ENCODE measurements around the gene SH3GLB2.

Gene SH3GLB2

DNA sequence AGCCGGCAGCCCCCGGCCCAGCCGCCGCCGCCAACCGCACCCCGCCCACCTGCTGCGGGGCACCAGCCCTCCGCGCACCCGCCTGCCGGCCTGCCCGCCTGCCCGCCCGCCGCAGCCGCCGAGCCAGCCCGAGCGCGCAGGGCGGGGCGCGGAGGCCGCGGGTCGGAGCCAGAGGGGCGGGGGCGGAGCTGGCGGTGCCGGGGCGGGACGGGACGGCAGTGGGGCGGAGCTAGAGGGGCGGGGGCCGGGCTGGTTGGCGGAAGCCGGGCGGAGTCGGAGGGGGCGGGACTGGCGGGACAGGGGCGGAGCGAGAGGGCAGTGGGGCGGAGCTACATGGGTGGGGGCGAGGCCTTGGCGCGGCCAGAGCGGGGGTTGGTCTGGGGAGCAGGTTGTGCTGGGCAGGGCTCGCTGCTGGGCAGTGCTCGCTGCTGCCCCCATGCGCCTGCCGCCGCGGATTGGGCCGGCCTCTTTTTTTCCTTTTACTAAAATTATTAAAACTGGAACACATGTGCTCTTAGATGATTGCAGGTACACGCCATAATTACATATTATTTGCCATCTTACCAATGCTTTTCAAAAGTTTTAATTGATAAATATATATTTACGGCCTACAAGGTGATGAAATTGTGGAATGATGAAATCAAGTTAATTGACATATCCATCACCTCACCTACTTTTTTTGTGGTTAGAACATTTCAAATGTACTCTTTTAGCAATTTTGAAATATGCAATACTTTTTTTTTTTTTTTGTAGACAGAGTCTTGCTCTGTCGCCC lies at the start of gene SH3GLB2:
TSS of gene SH3GLB2 (minus strand) at position 140 of the 775 bp plus-strand sequence. CDS start 177 bp downstream, outside the sequence.
- peak; percentile 95 for DNase-seq (ENCODE audit: low read depth)

DNA sequence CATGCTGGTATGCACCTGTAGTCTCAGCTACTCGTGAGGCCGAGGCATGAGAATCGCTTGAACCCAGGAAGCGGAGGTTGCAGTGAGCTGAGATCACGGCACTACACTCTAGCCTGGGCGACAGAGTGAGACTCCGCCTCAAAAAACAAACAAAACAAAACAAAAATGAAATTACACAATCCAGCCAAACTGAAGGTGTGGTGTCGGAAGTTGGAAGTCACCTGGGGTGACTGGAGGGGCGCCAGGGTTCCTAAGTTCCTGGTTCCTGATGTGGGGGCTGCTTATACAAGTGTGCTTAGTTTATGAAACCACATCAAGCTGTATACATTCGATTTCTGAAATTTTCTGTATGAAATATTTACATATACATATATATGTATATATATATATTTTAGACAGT lies 49.1 kb upstream of the SH3GLB2 start:
- DNase-seq (ENCODE audit: low read depth): no peak

DNA sequence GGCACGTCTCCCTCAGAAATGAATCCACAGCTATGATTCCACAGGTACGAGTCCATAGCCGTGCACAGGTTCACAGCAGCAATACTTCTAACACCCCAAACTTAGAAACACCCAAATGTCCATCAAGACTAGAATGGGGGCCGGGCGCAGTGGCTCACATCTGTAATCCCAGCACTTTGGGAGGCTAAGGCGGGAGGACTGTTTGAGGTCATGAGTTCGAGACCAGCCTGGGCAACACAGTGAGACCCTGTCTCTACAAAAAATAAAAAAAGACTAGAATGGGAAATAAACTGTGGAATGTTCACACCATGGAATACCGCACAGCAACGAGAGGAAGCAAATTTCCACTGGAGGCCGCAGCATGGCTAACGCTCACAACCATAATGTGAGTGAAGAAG lies 48.5 kb upstream of the SH3GLB2 start:
- no peak for DNase-seq (ENCODE audit: low read depth)

DNA sequence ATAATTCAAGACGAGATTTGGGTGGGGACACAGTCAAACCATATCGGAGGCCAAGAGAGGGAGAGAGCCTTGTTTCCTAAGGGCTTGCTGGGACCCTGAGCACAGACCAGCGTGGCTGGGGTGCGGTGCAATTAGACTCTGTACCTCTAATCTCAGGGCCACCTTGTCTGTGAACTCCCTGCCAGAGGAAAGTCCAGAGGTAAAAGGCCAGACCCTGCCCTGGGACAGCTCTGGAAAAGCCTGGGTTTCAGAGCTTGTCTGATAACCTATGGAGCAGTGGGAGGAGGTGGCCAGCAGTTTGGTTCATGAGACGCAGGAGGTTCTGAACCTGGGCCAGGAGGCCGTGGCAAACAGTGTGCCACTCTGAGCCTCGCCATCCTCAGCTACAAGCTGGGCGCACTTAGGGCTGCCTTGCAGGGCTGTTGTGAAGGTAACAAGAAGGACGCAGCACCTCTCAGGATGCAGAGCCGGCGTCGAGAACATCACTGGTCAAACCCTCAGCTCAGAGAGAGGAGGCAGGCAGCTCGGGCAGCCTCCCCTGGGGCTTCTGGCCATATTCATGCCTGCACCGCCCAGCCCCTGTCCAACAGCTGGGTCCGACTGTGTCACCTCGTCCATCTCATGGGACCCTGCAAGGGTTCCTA lies 48.0 kb upstream of the SH3GLB2 start:
- no peak for DNase-seq (ENCODE audit: low read depth)

DNA sequence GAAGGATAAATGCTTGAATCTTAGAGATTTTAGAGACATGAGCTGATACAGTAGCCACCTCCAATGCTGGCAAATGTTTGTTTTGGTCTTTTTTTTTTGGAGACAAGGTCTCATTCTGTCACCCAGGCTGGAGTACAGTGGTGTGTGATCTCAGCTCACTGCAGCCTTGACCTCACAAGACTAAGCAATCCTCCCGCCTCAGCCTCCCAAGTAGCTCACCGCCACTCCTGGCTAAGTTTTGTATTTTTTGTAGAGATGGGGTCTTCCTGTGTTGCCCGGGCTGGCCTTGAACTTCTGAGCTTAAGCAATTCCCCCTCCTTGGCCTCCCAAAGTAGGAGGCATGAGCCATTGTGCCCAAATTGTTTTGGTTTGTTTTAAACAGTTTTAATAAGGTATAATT lies 46.0 kb upstream of the SH3GLB2 start:
- no peak for DNase-seq (ENCODE audit: low read depth)

DNA sequence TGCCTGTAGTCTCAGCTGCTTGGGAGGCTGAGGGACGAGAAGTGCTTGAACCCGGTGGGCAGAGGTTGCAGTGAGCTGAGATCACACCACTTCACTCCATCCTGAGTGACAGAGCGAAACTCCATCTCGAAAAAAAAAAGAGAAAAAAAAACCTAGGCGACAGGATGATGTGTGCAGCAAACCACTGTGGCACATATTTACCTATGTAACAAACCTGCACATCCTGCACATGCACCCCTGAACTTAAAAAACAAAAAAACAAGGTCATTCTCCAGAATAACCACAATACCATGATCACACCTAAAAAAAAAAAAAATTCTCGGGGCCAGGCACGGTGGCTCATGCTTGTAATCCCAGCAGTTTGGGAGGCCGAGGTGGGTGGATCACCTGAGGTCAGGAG lies 45.3 kb upstream of the SH3GLB2 start:
- no peak for DNase-seq (ENCODE audit: low read depth)

DNA sequence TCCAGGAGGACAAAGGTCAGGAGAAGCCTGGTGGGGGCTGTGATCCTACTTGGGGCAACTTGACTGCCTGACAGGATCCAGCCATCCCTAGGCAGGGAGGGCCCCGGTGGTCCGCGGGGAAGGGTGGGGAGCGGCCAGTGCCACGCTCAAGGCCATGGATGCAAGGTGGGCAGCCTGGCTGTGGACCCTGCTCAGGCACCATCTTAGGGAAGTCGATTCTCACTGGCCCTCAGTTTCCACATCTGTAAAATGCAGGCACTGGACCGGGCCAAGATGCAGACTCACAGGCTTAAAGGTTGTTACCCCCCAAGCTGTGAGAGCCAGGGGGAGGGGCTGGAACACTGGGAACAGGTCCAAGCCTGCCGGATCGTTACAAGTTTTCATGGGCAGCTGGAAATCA lies 44.0 kb upstream of the SH3GLB2 start:
- no peak for DNase-seq (ENCODE audit: low read depth)

DNA sequence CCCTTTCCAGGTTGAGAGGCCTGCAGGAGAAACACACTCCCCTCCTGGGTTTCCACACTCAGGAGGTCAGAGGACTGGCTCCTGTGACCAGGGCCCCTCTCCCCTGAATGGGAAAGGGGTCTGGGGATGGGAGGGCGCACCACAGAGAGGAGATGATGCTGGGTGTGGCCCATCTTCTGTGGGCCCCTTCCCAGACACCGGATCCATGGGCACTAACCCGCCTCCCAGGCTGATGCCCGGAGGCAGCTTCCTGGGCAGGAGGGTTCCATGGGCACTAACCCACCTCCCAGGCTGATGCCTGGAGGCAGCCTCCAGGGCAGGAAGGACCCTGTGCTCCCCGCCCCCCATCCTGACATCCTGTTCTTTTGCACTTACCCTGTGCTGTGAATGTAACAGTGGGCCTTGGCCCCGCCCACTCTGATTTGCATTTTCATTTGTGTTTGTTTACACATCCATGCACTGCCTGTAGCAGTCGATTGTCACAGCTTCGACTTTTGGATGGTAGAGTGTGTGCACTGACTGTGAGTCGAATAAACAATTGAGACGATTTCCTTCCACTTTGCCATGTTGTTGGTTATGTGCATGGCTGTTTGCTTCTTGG lies 43.5 kb upstream of the SH3GLB2 start:
- DNase-seq (ENCODE audit: low read depth): no peak

DNA sequence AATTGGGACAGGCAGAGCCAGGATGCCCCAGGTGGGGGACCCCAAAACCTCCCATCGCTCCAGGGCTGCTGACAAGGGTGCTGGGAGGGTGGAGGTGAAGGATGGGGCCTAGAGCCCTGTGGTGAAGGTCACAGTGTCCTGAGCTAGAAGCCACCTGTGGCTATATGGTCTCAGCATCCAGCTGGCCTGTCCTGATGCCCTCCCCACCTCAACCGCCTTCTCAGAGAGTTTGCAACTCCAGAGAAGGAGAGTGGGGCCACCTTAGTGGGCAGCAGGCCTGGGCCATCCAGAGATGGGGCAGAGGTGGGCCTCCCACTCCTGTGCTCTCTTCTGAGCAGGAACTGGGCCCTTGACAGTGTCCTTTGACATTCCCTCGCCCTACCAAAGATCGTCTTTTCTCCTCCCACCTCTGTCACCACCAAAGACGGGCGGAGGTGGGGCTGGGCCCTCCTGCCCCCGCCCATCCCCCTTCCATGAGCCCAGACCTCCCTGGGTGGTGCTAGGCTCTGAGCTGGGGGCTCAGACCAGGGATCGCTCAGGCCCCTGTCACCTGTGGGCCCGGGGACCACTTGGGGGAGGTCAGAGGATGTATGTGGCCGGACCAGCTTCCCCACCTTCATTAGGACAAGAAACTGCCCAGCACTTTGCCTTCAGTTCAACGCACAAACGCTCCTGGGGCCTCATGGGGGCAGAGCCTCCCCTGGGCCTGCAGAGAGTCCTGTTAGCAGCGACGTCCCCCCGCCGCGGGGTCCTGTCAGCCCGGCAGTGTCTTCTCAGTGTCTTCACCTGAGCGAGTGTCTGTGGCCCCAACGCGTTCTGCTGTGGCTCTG lies 42.8 kb upstream of the SH3GLB2 start:
- no peak for DNase-seq (ENCODE audit: low read depth)

DNA sequence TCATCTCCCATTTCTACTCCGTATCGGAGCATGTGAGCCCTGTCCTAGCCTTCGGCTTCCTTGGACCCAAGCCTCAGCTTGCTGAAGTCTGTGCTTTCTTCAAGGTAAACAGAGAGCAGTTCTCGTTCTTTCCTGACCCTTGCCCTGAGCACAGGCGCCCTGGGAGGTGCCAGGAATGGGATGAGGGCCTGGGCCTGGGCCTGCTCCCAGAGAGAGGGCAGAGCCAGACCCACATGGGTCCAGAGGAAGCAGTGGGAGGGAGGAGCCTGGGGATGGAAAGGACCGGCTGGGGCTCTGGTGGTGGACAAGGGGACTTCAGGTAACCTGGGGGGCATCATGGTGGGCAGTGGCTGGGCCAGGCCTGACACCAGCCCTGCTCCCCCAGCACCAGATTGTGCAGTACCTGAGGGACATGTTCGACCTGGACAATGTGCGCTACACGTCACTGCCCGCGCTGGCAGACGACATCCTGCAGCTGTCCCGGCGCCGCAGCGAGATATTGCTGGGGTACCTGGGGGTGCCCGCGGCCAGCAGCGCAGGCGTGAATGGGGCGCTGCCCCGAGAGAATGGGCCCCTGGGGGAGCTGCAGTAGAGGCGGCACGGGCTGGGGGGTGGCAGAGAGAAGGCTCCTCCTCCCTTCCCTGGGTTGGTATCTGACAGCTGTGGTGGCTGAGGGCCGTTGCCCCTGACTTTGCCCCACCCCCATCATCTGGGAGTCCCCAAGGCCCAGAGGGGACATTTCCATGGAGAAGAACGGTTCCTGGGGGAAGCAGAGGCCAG lies 41.9 kb upstream of the SH3GLB2 start:
- DNase-seq (ENCODE audit: low read depth): no peak

DNA sequence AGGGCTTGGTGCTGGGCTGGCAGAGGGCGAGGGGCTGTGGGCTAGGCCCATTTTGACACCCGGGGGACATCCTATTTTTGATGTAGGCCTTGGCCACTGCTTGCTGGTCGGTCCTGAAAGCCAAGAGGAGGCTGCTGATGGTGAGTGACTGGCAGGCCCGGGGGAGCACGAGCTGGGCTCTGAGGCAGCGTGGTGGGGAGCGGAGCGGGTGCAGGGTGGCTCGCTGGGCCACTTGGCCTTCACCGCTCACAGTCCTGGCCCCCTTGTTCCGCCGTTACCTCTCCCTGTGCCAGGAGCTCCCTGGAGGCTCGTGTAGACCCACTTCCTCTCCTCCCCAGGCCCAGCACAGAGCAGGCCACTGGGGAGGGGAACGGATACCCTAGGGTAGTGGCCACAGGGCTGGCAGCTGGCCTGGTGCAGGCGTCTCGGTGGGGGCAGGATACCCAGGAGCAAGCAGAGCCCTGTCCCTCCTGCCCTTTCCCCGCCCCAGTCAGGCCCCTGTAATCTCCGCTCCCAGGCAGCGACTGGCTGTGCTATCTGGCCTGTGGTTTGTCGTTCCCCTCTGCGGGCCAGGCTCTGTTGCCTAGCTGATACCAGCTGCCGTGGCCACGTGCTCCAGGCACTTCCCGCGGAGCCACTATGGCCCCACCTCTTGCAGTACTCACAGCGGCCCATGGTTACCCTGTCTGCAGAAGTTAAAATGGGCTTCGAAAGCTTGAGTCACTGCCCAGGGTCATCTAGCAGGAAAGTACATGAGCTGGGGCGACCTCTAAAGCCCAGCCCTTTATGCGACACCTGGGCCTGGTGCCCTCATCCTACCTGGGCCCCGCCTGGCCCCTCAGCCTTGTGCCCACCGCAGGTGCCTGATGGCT lies 41.1 kb upstream of the SH3GLB2 start:
- DNase-seq (ENCODE audit: low read depth): no peak

DNA sequence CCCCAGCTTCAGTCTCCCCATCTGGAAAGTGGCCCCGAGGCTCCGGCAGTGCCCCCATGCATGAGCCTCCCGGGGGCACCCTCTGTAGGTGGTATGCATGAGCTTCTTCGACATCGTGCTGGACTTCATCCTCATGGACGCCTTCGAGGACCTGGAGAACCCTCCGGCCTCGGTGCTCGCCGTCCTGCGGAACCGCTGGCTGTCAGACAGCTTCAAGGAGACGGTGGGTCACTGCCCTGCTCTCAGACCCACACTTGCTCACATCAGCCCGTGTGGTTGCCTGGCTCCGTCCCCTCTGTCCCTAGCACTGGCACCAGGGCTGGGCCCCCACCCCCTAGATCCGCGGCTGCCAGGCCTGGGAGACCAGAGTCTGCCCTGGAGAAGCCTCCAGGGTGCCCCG lies 40.0 kb upstream of the SH3GLB2 start:
- no peak for DNase-seq (ENCODE audit: low read depth)

DNA sequence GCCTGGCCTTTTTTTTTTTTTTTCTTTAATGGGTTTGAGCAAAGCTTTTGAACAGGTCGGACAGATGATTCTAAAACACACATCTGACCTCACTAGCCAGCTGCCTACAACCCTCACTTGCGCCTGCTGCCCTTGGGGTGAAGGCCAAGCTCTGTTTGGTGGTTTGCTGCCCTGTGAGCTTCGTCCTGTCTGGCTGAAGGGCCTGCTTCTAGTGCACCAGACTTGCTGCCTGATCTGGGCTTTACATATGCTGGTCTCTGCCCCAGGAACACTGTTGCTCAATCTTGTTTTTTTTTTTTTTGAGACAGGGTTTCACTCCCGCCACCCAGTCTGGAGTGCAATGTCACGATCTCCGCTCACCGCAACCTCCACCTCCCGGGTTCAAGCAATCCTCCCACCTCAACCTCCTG lies 36.4 kb upstream of the SH3GLB2 start:
- no peak for DNase-seq (ENCODE audit: low read depth)

DNA sequence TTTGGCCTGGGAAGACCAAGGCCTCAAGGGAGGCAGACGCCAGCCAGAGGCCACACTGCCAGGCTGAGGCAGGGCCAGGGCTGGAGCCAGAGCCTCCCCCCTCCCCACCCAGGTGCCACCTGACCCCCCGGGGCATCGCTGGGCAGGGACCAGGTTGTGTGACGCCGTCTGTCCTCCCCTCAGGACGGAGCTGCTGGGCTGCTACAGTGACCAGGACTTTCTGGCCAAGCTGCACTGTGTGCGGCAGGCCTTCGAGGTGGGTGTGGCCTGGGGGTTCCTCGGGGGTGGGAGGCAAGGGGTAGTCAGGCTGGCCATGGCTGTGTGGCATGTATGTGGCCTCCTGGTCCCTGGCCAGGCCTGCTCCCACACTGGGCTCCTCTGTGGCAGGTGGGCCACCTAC lies 34.9 kb upstream of the SH3GLB2 start:
- DNase-seq (ENCODE audit: low read depth): no peak

DNA sequence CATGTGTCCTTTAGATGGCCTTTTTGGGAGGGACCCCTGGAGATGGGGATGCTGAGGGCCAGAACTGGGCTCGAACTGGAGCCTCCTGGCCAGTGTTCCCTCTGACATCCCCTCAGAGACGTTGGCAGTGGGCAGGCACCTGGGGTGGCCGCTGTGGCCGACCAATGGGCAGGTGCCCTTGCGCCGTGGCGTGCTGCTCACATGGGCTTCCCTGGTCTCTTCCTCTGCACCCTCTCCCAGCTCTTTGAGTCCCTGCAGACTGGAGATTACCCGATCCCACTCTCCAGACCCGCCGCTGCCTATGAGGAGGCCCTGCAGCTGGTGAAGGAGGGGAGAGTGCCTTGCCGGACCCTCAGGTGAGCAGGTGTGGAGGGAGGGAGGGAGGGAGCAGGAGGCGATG lies 32.9 kb upstream of the SH3GLB2 start:
- DNase-seq (ENCODE audit: low read depth): no peak

DNA sequence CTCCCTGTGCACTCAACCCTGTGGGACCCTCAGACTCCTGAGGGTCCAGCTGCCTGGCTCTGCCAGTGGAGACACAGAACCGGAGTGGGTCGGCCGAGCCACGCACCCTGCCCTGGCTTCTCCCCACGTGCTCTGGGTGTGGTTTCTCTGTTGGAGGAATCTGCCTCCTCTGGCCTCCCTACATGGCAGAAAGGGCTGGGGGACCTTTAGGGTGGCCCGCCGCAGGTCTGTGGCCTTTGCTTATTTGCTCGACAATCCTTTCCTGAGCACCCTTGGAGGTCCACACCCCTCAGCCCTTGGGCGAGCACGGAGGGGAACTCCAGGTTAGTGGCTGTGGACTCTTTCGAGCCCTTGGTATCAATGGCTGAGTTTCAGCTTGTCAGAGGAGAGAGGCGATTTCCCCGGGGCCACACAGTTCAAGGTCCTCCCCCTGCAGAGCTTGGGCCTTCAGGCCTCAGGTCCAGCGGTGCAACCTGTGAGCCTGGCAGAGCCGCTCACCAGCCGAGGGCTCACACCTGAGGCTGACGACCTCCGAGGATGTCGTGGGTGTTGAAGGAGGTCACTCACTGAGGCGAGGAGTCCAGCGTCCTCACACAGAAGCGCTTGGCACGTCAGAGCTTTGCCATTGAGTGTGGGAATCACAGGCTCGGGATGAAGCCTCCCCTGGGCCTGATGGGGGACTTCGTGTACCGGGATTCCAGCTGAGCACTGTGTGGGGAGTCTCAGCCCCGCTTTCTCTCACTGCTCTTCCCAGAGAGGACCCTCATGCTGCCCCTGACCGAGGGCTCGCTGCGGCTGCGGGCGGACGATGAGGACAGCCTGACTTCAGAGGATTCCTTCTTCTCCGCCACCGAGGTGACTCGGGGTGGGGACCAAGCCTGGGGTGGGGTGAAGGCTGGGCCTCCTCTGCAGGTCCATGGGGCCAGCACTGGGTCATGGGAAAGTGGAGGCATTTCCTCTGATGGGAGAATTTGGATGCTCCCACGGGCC lies 32.0 kb upstream of the SH3GLB2 start:
- no peak for DNase-seq (ENCODE audit: low read depth)

DNA sequence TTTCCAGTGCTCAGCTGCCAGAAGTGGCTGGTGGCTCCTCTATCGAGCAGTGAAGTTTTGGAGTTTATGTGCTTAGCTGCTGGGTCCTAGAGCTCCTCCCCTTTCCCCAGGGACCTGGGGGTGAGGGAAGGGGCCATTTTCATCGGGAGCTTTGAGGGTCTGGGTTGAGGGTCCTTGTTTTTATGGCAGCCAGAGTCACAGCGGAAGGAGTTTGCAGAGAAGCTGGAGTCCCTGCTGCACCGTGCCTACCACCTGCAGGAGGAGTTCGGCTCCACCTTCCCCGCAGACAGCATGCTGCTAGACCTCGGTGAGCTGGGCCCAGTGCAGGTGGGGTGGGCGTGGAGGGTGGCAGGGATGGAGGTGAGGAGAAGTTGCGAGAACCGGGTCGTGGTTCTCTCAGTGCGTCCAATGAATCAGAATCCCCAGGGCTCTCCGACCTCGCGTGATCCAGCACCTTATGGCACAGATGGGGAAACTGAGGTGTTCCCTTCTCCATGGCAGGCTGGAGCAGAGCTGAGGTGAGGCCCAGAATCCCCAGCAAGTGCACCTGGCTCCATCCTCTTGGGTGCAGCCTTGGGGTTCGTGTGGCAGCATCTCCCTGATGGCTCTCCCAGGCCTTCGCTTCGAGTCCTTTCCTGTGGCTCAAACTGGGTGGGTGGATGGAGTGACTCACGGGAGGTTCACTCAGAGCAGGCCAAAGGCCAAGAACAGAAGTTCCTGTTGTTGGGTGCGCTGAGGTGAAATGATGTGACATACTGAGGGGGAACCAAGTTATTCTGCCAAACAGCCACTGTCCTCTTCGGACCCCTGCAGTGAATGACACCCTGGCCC lies 31.0 kb upstream of the SH3GLB2 start:
- no peak for DNase-seq (ENCODE audit: low read depth)

DNA sequence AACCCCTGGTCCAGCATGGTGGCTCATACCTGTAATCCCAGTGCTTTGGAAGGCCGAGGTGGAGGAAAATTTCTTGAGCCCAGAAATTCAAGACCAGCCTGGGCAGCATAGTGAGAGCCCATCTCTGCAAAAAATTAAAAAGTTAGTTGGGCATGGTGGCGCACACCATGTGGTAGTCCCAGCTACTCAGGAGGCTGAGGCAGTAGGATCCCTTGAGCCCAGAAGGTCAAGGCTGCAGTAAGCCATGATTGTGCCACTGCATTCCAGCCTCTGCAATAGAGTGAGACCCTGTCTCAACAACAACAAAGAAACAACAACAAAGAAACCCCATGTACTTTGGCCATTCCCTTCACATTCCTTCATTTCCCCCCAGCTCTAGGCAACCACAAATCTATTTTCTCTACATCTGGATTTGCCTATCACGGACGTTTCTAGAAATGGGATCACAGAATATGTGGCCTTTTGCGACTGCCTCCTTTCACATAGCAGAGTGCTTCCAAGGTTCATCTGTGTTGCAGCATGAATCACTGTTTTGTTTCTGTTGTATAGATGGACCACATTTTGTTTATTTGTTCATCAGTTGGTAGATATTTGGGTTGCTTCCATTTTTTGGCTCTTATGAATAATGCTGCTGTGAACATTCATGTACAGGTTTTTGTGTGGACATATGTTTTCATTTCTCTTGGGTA lies 26.2 kb upstream of the SH3GLB2 start:
- no peak for DNase-seq (ENCODE audit: low read depth)

Data from fibroblast of the conjunctiva (primary cell).